ENCODE measurements around the gene HOATZ. TPM values are rescaled to one million over a fixed set of nuclear protein-coding genes. Genes with fewer than 3 reads are reported as not detected.

HOATZ gene
- total and polyA plus RNA-seq, 2 of the 13 experiments (the other 11 are each of a cell fraction or from before 2014, with no cell fraction given) = not detected

DNA sequence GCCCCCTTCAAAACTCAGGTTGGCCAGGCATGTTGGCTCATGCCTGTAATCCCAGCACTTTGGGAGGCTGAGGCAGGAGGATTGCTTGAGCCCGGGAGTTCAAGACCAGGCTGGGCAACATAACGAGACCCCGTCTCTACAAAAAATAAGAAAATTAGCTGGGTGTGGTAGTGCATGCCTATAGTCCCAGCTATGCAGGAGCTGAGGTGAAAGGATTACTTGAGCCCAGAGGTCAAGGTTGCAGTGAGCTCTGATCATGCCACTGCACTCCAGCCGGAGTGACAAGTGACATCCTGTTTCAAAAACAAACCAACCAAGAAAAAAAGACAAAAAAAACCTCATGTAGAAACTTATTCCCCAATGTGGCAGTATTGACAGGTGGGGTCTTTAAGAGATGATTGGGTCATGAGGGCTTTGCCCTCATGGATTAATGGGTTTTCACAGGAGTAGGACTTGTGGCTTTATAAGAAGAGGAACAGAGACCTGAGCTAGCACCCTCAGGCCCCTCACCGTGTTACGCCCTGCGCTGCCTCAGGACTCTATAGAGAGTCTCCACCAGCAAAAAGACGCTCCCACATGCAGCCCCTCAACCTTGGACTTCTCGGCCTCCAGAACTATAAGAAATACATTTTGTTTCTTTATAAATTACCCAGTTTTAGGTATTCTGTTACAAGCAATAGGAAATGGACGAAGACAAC lies 48.3 kb downstream of the HOATZ start (continued):
- TF ChIP-seq, protein P1, sequence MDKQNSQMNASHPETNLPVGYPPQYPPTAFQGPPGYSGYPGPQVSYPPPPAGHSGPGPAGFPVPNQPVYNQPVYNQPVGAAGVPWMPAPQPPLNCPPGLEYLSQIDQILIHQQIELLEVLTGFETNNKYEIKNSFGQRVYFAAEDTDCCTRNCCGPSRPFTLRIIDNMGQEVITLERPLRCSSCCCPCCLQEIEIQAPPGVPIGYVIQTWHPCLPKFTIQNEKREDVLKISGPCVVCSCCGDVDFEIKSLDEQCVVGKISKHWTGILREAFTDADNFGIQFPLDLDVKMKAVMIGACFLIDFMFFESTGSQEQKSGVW (CRISPR knock-in tag; IDR thresholded peaks at IDR 0.05; ENCODE audit: borderline replicate concordance) = no peak
- TF ChIP-seq YEATS2 (CRISPR knock-in tag; IDR thresholded peaks at IDR 0.05; ENCODE audit: borderline replicate concordance) (no peak), RXRB (CRISPR knock-in tag; IDR thresholded peaks at IDR 0.05; ENCODE audit: borderline replicate concordance) (0 out of 2 replicates have a peak, but pooled peaks have one; percentile 53)

DNA sequence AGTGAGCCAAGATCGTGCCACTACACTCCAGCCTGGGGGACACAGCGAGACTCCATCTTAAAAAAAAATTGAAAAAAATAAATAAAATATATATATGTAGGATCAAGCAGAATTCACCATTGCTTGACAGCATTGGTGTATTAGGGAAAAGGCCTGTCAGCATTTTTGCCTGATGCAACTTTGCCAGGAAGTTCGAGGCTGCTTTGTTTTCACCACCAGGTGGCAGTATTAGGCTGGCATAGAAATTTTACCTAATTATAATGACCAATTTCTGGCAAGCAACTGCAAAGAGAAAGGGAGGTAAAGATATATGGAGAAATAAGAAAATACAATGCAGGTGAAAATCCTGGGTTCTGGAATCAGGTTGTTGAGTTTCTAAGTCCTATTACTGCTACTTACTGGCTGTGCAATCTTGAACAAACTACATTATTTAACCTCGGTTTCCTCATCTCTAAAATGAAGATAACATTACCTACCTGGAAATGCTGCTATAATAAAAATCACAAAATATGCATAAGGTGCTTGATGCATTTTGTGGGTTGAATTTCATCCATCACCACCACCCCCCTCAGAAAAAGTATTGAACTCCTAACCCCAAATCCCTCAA lies 50.6 kb downstream of the HOATZ start:
- DNase-seq (ENCODE audit: low spot score) (peak; percentile 39), FAIRE-seq (peak; percentile 70), ATAC-seq (0 out of 3 replicates have a peak, but pooled peaks have one; percentile 14)
- CTCF ChIA-PET (ENCODE audit: low intra/inter-chr PET ratio, low total read pairs) = interaction anchor here (1.0 to 2.6 kb wide), 3 partner anchors 37 to 286 kb away, joined by 3 to 16 read pairs (median 6); partner anchors contain the start of gene SIK2
- no peaks in the 10 kb centered on the region for H4K20me1 ChIP-seq (ENCODE audit: insufficient read depth, low read length)
- no peaks in the 10 kb centered on the region for H3K27me3 ChIP-seq (ENCODE audit: control insufficient read depth in 1 of 2, insufficient read depth in 2 of 2, low read length in 2 of 2)
- intact Hi-C loops (cut with micrococcal nuclease; ENCODE audit: unreplicated experiment) (loop anchor here (1.0 kb wide), 2 partner anchors 212 to 276 kb away; no protein-coding TSS in a partner anchor), in situ Hi-C loops (cut with HindIII; ENCODE audit: extremely low pct_ligation_motif_present, low pct_unique_long_range_greater_than_20kb) (no loop called here)
- no peak overlapping the region for H3K4me2 ChIP-seq (ENCODE audit: low read depth, low read length)
- POLR2A ChIA-PET = no interaction called here
- no peak overlapping the region for H2AFZ ChIP-seq (ENCODE audit: low read length)
- peaks cover 62% of the 10 kb centered on the region for H3K4me1 ChIP-seq (ENCODE audit: insufficient read depth, low read length)
- no peak overlapping the region for H3K27ac ChIP-seq (ENCODE audit: extremely low read length, insufficient read depth, low read length)
- H3K79me2 ChIP-seq (ENCODE audit: insufficient read depth, low read length) = no peaks in the 10 kb centered on the region
- no peak overlapping the region for H3K4me3 ChIP-seq (replicated peaks in 1 of 3; ENCODE audit: insufficient read depth in 1 of 3, low read depth in 2 of 3, low read length in 3 of 3)
- BruUV-seq (replicated peaks) = no TSS peak
- H3K9ac ChIP-seq (ENCODE audit: insufficient read depth, low read depth, low read length) = no peak overlapping the region
- no peaks in the 10 kb centered on the region for H3K9me3 ChIP-seq (ENCODE audit: low read length)
- WGBS (ENCODE audit: low lambda C conversion rate) = 33% methylated on average over 4 of the region's 4 CpGs
- no peaks in the 10 kb centered on the region for H3K36me3 ChIP-seq (replicated peaks in 1 of 2; ENCODE audit: control insufficient read depth in 1 of 2, insufficient read depth in 2 of 2, low read length in 2 of 2)
- TF ChIP-seq, protein P2, sequence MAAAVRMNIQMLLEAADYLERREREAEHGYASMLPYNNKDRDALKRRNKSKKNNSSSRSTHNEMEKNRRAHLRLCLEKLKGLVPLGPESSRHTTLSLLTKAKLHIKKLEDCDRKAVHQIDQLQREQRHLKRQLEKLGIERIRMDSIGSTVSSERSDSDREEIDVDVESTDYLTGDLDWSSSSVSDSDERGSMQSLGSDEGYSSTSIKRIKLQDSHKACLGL (CRISPR knock-in tag; IDR thresholded peaks at IDR 0.05) = no peak
- TF ChIP-seq HNRNPL (IDR thresholded peaks at IDR 0.05; ENCODE audit: low read depth, low read length) (no peak), MTF2 (CRISPR knock-in tag; IDR thresholded peaks at IDR 0.05; ENCODE audit: borderline replicate concordance) (no peak), SP2 (CRISPR knock-in tag; IDR thresholded peaks at IDR 0.05) (no peak), IRX3 (CRISPR knock-in tag; IDR thresholded peaks at IDR 0.05; ENCODE audit: borderline replicate concordance, low read depth) (no peak), ZNF780A (CRISPR knock-in tag; IDR thresholded peaks at IDR 0.05) (no peak), ZSCAN31 (CRISPR knock-in tag; IDR thresholded peaks at IDR 0.05; ENCODE audit: low read depth) (no peak), MAFK (conservative IDR thresholded peaks at IDR 0.05 in 1 of 2, IDR thresholded peaks at IDR 0.05 in 1 of 2; ENCODE audit: low read length in 2 of 2) (peak; percentile 99), STAG1 (CRISPR knock-in tag; IDR thresholded peaks at IDR 0.05) (peak; percentile 81), SAP130 (CRISPR knock-in tag; IDR thresholded peaks at IDR 0.05; ENCODE audit: low read depth) (0 out of 2 replicates have a peak, but pooled peaks have one; percentile 20)
- TF ChIP-seq, protein P3, sequence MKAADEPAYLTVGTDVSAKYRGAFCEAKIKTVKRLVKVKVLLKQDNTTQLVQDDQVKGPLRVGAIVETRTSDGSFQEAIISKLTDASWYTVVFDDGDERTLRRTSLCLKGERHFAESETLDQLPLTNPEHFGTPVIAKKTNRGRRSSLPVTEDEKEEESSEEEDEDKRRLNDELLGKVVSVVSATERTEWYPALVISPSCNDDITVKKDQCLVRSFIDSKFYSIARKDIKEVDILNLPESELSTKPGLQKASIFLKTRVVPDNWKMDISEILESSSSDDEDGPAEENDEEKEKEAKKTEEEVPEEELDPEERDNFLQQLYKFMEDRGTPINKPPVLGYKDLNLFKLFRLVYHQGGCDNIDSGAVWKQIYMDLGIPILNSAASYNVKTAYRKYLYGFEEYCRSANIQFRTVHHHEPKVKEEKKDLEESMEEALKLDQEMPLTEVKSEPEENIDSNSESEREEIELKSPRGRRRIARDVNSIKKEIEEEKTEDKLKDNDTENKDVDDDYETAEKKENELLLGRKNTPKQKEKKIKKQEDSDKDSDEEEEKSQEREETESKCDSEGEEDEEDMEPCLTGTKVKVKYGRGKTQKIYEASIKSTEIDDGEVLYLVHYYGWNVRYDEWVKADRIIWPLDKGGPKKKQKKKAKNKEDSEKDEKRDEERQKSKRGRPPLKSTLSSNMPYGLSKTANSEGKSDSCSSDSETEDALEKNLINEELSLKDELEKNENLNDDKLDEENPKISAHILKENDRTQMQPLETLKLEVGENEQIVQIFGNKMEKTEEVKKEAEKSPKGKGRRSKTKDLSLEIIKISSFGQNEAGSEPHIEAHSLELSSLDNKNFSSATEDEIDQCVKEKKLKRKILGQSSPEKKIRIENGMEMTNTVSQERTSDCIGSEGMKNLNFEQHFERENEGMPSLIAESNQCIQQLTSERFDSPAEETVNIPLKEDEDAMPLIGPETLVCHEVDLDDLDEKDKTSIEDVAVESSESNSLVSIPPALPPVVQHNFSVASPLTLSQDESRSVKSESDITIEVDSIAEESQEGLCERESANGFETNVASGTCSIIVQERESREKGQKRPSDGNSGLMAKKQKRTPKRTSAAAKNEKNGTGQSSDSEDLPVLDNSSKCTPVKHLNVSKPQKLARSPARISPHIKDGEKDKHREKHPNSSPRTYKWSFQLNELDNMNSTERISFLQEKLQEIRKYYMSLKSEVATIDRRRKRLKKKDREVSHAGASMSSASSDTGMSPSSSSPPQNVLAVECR (CRISPR knock-in tag; IDR thresholded peaks at IDR 0.05; ENCODE audit: borderline replicate concordance) = no peak
- TF ChIP-seq, protein P4, sequence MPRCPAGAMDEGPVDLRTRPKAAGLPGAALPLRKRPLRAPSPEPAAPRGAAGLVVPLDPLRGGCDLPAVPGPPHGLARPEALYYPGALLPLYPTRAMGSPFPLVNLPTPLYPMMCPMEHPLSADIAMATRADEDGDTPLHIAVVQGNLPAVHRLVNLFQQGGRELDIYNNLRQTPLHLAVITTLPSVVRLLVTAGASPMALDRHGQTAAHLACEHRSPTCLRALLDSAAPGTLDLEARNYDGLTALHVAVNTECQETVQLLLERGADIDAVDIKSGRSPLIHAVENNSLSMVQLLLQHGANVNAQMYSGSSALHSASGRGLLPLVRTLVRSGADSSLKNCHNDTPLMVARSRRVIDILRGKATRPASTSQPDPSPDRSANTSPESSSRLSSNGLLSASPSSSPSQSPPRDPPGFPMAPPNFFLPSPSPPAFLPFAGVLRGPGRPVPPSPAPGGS (CRISPR knock-in tag; IDR thresholded peaks at IDR 0.05) = no peak
